GM12873 (cell line): ENCODE measurements around the gene OBSL1.

Experiments
- CTCF ChIP-seq: IDR thresholded peaks from 2 replicates; pipeline ENCODE4 v1.5.1; 2012; ENCODE audit warnings: low read depth, mild to moderate bottlenecking, moderate library complexity, low read length, control low read depth; ENCODE audit not compliant: insufficient read depth; ENCODE audit errors: missing control alignments

OBSL1 gene

DNA sequence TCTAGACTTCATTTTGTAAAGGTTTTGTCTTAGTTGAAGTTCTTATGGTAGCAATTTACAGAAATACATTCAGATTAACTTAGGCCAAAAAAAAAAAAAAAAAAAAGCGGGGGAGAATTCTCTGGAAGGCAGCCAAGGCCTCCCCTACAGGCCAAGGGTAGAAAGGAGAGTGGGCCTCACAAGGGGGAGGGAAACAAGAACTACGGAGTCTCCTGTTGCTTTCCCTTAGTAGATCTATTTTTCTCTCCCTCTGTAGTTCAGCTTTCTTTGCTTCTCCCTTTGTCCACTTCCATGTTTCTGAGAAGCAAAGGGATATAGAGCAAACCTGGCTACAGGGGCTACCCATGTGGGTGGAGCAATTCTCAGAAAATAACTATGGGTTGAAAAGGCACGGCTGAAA lies 23.9 kb upstream of the OBSL1 start:
- no peak for TF ChIP-seq CTCF

DNA sequence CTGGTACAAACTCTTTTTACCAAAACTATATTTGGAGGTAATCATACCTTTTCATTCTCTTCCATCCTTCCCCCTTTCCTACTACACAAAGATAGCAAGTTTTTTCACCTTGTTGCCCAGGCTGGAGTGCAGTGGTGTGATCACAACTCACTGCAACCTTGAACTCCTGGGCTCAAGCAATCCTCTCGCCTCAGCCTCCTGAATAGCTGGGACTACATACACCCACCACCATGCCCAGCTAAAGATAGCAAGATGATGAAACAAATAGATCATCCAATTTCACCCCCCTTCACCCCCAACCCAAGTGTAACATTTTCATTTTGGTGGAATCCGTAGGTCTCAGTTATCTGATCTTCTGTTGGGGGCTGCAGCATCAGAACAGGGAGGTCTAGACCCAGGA lies 21.8 kb upstream of the OBSL1 start:
- no peak for TF ChIP-seq CTCF

GRCh38 chr2:219592736-219593135 lies 21.4 kb upstream of the OBSL1 start:
- no peak for TF ChIP-seq CTCF

DNA sequence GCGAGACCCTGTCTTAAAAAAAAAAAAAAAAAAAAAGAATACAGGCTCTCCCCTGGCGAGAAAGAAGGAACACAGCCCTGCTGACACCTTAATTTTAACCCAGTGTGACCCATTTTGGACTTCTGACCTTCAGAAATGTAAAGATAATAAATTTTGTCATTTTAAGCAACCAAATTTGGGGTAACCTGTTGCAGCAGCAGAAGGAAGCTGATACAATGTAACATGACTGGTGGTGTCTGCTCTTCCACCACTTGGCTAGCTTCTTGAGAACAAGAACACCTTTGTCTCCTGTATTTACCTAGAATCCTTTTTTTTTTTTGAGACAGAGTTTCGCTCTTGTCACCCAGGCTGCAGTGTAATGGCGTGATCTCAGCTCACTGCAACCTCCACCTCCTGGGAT lies 19.8 kb upstream of the OBSL1 start:
- no peak for TF ChIP-seq CTCF

GRCh38 chr2:219581346-219581745 lies 10.0 kb upstream of the OBSL1 start:
- no peak for TF ChIP-seq CTCF

DNA sequence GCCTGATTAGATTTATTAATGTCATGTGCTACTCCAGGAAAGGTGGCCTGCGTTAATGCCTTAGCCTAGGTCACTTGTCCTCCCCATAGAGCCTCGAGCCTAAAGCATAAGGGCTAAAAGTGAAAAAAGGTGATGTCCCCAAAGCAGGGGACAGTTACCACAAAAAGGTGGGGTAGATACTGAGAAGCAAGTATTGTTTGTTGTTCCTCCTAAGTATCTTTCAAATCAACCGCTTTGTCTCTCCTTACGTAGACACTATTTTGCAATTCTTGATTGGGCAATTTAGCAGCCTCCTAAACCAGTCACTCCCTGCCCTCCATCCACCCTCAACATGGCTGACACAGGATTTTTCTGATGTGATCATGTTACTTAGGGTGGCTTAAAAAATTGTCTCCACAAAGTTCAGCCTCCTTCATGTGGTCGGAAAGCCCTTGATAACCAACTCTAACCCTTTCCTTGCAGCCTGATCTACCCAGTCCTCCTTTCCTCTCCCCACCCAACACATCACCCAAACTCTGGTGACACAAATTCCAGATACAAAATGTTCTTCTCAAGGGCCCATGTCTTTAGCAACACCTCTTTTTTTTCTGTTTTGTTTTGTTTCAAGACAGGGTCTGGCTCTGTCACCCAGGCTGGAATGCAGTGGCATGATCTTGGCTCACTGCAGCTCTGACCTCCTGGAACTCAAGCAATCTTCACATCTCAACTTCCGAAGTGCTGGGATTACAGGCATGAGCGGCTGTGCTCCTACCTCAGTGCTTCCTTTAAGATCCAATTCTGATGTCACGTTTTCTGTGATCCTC lies 7.7 kb upstream of the OBSL1 start:
- no peak for TF ChIP-seq CTCF

GRCh38 chr2:219576505-219577388 lies 5.4 kb upstream of the OBSL1 start:
- TF ChIP-seq CTCF: no peak
